ENCODE data around the gene MATCAP1.

GRCh38 chr16:67211674-67212073 is 27.9 kb upstream of the MATCAP1 start:
- TF ChIP-seq POLR2AphosphoS5 (IDR thresholded peaks at IDR 0.05; ENCODE audit: low read depth, low read length) (no peak), PAX5 (IDR thresholded peaks at IDR 0.05; ENCODE audit: insufficient read depth, low read length, severe bottlenecking) (no peak), POLR2A (IDR thresholded peaks at IDR 0.05; ENCODE audit: low read depth, low read length) (no peak)
